Osteoblast (primary cell): ENCODE data around the gene SETD5. TPM values are rescaled to one million over a fixed set of nuclear protein-coding genes. Genes with fewer than 3 reads are reported as not detected.

ENCODE experiments used
- DNase-seq: peaks from one replicate; pipeline ENCODE4 v3.0.0; 2011; ENCODE audit warnings: low spot score, mixed read lengths; ENCODE audit not compliant: insufficient read length; ENCODE audit errors: missing footprints
- H2AFZ ChIP-seq: 2 replicates; pipeline ENCODE4 v1.6.0; 2011; ENCODE audit warnings: mild to moderate bottlenecking, low read length
- H3K27ac ChIP-seq: 2 replicates; pipeline ENCODE4 v1.5.1; 2011; ENCODE audit warnings: mild to moderate bottlenecking, low read depth, low read length, moderate library complexity
- H3K27me3 ChIP-seq: 2 replicates; pipeline ENCODE4 v1.6.0; 2012; ENCODE audit warnings: mild to moderate bottlenecking, control low read depth, inconsistent platforms, low read length, moderate library complexity; ENCODE audit not compliant: insufficient read depth
- H3K36me3 ChIP-seq: 2 replicates; pipeline ENCODE4 v1.5.1; 2011; ENCODE audit warnings: mild to moderate bottlenecking, low read length, control low read depth, moderate library complexity; ENCODE audit not compliant: insufficient read depth
- H3K4me1 ChIP-seq: 2 replicates; pipeline ENCODE4 v1.5.1; 2011; ENCODE audit warnings: mild to moderate bottlenecking, low read length, control low read depth, moderate library complexity; ENCODE audit not compliant: insufficient read depth
- H3K4me2 ChIP-seq: 2 replicates; pipeline ENCODE4 v1.6.0; 2011; ENCODE audit warnings: mild to moderate bottlenecking, low read length; ENCODE audit not compliant: insufficient read depth
- H3K4me3 ChIP-seq: fragments of 200-600 bp; sonication (generic); 3 replicates; pipeline ENCODE4 v1.5.1; 2012; ENCODE audit warnings: mild to moderate bottlenecking, low read length, inconsistent platforms; ENCODE audit not compliant: insufficient read depth
- H3K79me2 ChIP-seq: 2 replicates; pipeline ENCODE4 v1.6.0; 2012; ENCODE audit warnings: mild to moderate bottlenecking, low read length, control low read depth, inconsistent platforms; ENCODE audit not compliant: insufficient read depth
- H3K9me3 ChIP-seq: 2 replicates; pipeline ENCODE4 v1.5.1; 2011; ENCODE audit warnings: low read depth, low read length, control low read depth
- H4K20me1 ChIP-seq: 2 replicates; pipeline ENCODE4 v1.6.0; 2012; ENCODE audit warnings: mild to moderate bottlenecking, low read length, control low read depth; ENCODE audit not compliant: insufficient read depth
- total RNA-seq: library from RNA; depleted of rRNA; stranded (reverse); fragments of >200 nt; gene quantifications from 2 replicates; pipeline ENCODE4 v1.2.3, GENCODE V29; 2012
- TF ChIP-seq, protein P1 (sequence below): IDR thresholded peaks from 2 replicates; pipeline ENCODE4 v1.5.1; 2011; ENCODE audit warnings: mild to moderate bottlenecking, low read depth, low read length, moderate library complexity; ENCODE audit errors: extremely low read depth

Gene SETD5
- total RNA-seq, 1 donor: 106 TPM

GRCh38 chr3:9396301-9396631, 1.1 kb upstream of the SETD5 start:
- Histone ChIP-seq H3K36me3 (peaks cover 42% of the 10 kb centered on the region), H3K4me2 (peak overlapping the region; percentile 98), H3K4me1 (peaks cover 38% of the 10 kb centered on the region), H4K20me1 (peaks cover 73% of the 10 kb centered on the region), H3K27ac (peak overlapping the region; percentile 95), H3K79me2 (peaks cover 87% of the 10 kb centered on the region), H3K27me3 (no peaks in the 10 kb centered on the region), H3K9me3 (no peaks in the 10 kb centered on the region), H3K4me3 (peak overlapping the region; percentile 88), H2AFZ (peak overlapping the region; percentile 69)
- DNase-seq: peak; percentile 91
- TF ChIP-seq, protein P1, sequence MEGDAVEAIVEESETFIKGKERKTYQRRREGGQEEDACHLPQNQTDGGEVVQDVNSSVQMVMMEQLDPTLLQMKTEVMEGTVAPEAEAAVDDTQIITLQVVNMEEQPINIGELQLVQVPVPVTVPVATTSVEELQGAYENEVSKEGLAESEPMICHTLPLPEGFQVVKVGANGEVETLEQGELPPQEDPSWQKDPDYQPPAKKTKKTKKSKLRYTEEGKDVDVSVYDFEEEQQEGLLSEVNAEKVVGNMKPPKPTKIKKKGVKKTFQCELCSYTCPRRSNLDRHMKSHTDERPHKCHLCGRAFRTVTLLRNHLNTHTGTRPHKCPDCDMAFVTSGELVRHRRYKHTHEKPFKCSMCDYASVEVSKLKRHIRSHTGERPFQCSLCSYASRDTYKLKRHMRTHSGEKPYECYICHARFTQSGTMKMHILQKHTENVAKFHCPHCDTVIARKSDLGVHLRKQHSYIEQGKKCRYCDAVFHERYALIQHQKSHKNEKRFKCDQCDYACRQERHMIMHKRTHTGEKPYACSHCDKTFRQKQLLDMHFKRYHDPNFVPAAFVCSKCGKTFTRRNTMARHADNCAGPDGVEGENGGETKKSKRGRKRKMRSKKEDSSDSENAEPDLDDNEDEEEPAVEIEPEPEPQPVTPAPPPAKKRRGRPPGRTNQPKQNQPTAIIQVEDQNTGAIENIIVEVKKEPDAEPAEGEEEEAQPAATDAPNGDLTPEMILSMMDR: no peak

DNA sequence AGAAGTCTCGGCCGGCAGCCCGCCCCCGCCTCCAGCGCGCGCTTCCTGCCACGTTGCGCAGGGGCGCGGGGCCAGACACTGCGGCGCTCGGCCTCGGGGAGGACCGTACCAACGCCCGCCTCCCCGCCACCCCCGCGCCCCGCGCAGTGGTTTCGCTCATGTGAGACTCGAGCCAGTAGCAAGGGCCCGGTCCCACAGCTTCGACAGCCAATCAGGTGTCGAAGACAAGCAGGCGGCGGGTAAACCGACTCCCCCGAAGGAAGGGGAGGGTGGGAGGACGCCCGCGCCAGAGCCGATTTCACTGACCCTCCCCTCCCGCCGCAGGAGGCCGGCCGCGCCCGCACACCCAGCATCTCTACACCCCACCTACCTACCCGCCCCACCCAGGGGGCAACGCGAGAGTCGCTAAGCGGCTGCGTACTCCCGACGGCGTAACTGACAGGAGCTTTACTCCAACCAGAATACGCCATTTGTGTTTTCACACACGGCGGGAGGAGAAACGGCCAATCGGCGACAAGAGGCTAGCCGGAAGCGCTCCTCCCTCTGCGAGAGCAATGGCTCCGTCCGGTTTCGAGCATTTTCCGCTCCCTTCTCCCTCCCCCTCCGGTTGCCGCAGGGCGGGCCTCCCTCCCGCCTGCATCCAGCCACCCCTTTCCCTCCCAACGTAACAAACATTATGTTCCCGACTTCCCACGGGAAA, 633 bp upstream of the SETD5 start:
- H3K4me1 ChIP-seq: peaks cover 43% of the 10 kb centered on the region
- H3K79me2 ChIP-seq: peaks cover 87% of the 10 kb centered on the region
- H3K4me3 ChIP-seq: peak overlapping the region; percentile 88
- peaks cover 73% of the 10 kb centered on the region for H4K20me1 ChIP-seq
- H2AFZ ChIP-seq: no peak overlapping the region
- TF ChIP-seq, protein P1: no peak
- peak overlapping the region; percentile 95 for H3K27ac ChIP-seq
- H3K36me3 ChIP-seq: peaks cover 37% of the 10 kb centered on the region
- peak; percentile 99 for DNase-seq
- no peaks in the 10 kb centered on the region for H3K9me3 ChIP-seq
- peak overlapping the region; percentile 98 for H3K4me2 ChIP-seq
- H3K27me3 ChIP-seq: no peaks in the 10 kb centered on the region

- Histone ChIP-seq H3K36me3 (peaks cover 24% of the 10 kb centered on the region), H3K4me3 (peak overlapping the region; percentile 95), H3K4me1 (peaks cover 56% of the 10 kb centered on the region), H2AFZ (peak overlapping the region; percentile 48), H3K27ac (peak overlapping the region; percentile 97), H4K20me1 (peaks cover 73% of the 10 kb centered on the region), H3K79me2 (peaks cover 87% of the 10 kb centered on the region), H3K4me2 (peak overlapping the region; percentile 85), H3K27me3 (no peaks in the 10 kb centered on the region), H3K9me3 (no peaks in the 10 kb centered on the region)
- no peak for DNase-seq
- TF ChIP-seq, protein P1: no peak
Measured at GRCh38 chr3:9397906-9398699, 688 bp downstream of the SETD5 start.

GRCh38 chr3:9398700-9399336, 1.4 kb downstream of the SETD5 start:
- Histone ChIP-seq H4K20me1 (peaks cover 72% of the 10 kb centered on the region), H3K4me2 (peak overlapping the region; percentile 85), H2AFZ (no peak overlapping the region), H3K27me3 (no peaks in the 10 kb centered on the region), H3K9me3 (no peaks in the 10 kb centered on the region), H3K79me2 (peaks cover 87% of the 10 kb centered on the region), H3K27ac (peak overlapping the region; percentile 97), H3K4me3 (peak overlapping the region; percentile 95), H3K4me1 (peaks cover 64% of the 10 kb centered on the region), H3K36me3 (peaks cover 17% of the 10 kb centered on the region)
- no peak for DNase-seq
- TF ChIP-seq, protein P1: no peak
